ENCODE results near the gene CABCOCO1.

GRCh38 chr10:61629576-61629975 is 33.2 kb upstream of the CABCOCO1 start:
- TF ChIP-seq CTCF (IDR thresholded peaks at IDR 0.05) (no peak), POLR2A (IDR thresholded peaks at IDR 0.05) (no peak)

All from body of pancreas (tissue), 4 donors.